GM18505 (cell line): ENCODE measurements around the gene MASP1.

Experiments used
- ATAC-seq: cut with Tn5 transposase; IDR thresholded peaks from one replicate; pipeline ENCODE4 v1.9.1; 2021; ENCODE audit not compliant: unreplicated experiment
- POLR2A ChIP-seq: IDR thresholded peaks from 4 replicates; pipeline ENCODE4 v1.6.1; 2011; ENCODE audit warnings: borderline replicate concordance; ENCODE audit not compliant: insufficient read depth, insufficient read length; ENCODE audit errors: extremely low read depth

MASP1 gene

DNA sequence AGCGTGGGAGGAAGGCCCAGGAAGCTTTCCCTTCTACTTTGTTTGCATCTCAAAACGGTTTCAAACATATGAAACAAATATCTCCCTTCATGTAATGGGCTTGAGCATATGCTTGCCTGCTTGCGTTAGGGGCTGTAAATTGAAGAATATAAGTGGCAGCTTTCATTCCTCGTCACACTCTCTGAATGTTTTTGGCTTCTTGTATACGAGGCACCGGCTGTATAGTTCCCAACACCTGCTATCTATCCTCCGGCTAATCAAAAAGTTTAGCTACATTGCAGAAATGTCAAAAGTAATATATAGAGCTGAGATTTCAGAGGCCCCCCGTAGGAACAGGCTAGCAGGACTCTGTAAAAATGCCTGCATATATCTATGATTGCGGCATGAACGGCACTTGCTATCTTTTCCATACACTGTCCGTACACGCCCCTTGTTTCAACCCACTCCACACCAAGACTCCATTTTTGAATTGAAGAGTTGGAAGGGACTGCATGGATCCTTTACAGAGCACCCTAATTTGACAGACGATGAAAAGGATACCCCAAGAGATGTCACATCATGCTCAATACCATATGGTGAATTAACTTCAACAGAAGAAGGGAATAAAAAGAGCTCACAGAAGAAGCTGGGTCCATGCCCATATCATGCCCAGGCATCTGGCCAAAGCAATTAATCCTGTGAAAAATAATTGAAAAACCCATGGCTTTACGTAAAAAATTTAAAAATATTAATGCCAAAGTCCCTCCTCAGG is 2.5 kb downstream of the MASP1 start:
- no peak for ATAC-seq
- TF ChIP-seq POLR2A, result no peak

DNA sequence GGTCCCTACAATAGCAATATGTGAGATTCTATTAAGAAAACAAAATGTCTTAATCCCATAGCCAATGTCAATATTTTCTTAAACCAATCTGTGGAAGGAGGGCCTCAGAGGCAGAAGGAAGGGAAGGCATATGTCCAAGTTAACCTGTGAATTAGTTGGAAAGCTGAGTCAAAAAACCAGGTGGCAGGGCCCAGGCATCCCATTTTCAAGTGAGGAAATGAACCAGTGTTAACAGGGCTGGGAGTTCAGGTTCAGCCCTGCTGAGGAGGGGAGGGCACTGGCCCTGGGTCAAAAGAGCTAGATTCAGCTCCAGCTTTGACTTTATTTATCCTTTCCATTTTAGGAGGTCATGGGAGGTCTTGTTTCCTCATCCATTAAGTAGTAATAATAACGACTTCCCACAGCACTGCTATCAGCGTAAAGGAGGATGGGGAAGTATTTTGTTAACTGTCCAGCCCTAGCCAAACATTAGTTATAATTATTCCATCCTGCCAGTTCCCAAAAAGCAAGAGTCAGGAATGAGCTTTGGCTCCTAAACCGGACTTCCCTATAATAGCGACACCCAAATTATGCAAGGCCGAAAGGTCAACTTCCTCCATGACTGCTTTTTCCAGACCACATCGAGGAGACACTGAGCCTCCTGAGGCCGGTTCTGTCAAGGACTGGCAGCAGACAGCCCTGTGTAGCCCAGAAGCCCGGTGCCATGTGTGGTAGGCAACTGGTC is 3.2 kb downstream of the MASP1 start:
- no peak for ATAC-seq
- no peak for TF ChIP-seq POLR2A

DNA sequence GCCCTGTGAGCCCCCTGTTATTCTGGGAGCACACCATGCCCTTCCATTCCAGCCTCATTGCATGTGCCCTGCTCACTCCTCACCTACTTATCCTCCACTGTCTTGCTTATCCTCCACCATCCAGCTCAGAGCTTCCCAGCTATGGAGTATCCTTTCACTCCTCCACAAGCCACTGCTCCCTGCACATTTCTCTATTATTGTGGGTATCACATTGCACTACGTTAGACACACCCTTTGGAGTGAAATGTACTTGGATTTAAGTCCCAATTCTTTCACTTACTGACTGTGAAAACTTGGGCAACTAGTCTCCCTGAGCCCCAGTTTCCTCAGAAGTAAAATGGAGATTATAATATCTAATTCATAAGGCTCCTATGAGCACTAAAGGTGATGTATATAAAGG is 4.3 kb downstream of the MASP1 start:
- no peak for TF ChIP-seq POLR2A
- no peak for ATAC-seq

DNA sequence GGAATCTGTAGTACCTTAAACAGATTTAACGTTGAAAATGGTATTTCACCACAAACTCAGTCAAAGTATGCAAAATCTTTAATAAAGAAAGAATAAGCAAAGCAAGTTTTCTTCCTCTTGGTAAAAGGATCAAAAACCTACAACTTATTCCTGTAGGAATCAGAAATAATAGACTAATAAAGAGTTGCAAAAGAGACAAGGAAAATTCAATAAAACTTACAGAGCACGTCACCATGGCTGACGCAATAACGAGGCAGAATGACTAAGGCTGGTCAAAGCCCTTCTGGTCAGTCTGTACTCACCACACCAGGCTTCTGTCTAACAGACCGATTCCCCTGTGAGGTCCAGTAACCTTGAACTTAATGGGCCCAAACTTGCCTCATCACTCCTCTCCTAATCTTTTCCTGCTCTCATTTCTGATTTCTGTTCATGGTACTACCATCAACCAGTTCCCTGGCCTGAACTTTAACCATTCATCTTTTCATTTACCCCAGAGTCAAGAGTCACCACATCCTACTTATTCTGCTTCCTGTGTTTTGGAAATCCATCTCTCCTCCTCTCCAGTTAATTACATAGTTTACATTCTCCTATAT is 5.0 kb downstream of the MASP1 start:
- ATAC-seq, result no peak
- no peak for TF ChIP-seq POLR2A

DNA sequence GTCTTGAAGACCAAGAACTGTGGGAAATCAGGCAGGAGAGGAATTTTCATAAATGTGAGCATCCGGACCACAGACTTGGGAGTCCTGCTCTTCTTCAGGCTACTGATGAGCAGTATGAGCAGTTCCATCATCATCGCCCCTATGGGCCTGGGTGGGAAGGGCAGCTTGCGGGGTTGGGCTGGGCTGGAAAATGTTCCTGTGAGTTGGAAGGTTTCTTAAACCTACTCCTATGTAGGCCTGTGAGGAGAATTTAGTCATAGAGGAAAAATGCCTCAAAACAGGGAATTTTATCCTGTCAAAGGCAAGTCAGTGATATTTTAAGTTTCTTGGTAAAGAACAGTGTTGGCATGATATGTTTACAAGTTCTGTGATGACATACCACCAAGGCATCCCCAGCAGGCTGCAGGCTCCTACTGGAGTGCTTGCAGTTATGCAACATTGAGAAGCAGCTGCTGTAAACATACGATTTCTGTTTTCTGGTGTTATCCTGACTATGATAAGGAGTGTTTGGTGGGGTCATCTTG is 10.3 kb downstream of the MASP1 start:
- TF ChIP-seq POLR2A, result no peak
- ATAC-seq, result no peak

DNA sequence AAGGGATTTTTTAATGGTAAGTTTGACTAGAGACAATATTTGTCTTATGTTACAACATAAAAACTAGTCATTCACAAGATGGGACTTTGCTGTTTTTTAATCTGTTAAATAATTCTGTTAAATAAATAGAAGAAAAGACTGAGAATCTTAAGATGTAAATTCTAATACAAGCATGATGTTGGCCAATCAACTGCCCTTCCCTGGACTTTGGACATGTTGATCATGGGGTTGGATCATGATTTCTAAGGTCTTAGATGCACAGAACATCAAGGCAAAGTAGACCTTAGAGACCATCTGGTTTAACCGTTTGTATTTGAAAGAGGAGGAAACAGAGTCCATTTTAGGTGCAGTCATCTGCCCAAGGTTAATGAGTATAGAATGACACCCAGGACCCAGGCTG is 10.9 kb downstream of the MASP1 start:
- no peak for TF ChIP-seq POLR2A
- ATAC-seq, result no peak

DNA sequence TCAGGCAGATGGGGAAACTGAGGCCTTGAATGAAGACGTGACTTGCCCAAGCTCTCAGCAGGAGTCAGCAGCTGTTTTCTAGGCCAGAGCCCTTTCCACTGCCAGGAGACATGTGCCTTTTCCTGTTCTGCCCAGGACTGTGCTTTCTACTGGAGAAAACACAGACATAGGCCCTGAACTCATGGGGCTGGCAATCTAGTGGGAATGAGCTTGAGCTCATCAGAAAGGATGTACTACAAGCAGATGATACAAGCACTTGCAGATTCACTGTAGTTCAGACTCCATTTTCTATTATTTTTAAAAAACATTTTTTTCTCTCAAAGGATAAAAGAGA is 14.4 kb downstream of the MASP1 start:
- no peak for TF ChIP-seq POLR2A
- ATAC-seq, result no peak

DNA sequence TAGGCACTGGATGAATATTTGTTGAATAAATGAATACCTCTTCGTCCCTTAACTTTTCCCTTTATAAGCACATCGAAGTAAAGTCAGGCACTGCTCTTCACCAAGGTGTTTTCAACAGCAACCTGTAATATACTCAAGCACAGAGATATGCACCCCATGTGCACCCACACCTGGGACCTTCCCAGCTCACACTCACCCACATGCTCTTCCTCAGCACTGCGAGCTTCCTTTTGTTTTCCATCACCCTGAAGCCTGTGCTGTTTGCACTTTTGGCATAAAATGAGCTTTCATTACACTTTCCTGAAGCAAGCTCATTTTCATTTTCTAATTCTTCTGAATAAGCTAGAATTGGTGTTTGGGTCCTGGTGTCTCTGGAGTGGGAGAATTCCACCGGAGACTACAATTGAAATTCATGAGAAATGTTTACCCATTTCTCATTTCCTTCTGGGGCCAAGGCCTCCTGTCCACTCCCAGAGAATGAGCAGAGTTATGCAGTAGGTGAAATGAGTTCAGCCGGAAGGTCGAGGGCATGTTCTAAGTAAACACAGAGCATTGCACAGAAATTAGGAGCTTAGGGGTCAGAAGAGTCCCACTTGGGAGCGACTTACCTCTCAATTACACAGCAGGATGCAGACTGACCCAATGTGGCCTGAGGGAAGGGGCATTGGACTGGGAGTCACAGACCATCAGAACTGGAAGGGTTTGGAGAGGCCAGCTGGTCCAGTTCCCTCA is 15.0 kb downstream of the MASP1 start:
- no peak for ATAC-seq
- TF ChIP-seq POLR2A, result no peak

DNA sequence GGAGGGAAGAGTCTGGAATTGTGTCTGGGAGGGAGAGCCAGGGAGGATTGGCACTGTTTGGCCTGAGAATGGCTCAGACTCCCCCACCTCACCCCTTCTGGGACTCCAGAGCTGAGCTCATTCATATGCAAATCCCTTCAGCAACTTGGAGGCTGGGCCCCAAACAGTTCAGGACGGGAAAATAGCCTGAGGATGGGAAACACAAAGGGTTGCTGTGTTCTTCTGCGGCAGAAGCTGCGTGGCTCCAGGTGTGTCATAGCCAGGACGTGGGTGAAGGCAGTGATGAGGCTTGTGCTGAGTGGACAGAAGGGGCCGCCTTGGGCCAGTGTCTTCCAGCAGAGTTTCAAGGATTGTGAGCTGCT is 16.6 kb downstream of the MASP1 start:
- ATAC-seq, result no peak

DNA sequence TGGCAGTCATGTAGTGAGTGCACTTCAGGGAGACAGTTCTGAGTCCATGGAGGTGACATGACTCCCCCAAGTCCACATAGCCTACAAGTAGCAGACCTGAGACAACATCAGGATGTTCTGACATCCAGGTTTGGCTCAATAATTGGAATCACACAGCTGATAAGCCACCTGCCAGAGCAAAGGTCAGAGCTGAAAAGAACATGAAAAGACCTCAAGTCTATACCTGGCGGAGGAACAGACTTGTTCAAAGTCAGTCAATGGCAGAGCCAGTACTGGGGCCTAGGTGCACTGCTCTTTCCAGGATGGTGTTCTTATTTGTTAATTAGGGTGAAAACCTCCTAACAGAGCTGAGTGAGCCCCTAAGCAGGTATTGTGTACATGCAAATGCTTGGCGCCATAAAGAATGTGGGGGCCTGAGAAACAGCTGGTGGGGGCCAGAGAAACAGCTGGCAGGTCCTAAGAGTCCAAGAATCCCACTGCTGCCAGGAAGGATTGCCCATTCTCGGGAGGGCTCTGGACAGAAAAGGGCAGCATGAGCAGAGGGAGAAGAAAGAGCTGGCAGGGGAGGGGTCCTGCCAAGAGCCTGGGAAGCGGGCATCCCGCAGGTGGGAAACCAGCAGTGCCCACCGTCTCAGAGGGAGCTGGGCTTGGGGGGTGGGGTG is 17.1 kb downstream of the MASP1 start:
- TF ChIP-seq POLR2A, result no peak
- ATAC-seq, result no peak

More for the DNA sequence above, 16.6 kb downstream of the MASP1 start:
- TF ChIP-seq POLR2A, result no peak

DNA sequence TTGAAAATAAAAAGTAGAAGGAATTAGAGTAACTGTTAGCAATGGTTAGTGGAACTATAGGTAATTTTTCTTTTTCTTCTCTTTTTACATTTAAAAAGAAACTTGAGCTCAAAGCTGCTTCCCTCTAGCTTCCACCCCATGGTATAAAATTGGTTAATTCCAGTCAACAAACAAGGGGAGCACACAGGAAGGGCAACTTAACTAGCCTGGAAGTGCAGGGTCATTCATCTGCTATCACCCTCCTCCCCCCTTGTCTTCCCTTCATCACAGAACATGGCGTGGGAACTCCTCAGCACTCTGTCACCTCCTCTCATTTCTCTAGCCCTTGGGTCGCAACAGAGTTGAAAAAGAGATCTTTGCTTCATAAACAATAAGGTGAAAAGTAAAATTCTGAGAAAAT is 20.0 kb downstream of the MASP1 start:
- TF ChIP-seq POLR2A, result no peak
- no peak for ATAC-seq

DNA sequence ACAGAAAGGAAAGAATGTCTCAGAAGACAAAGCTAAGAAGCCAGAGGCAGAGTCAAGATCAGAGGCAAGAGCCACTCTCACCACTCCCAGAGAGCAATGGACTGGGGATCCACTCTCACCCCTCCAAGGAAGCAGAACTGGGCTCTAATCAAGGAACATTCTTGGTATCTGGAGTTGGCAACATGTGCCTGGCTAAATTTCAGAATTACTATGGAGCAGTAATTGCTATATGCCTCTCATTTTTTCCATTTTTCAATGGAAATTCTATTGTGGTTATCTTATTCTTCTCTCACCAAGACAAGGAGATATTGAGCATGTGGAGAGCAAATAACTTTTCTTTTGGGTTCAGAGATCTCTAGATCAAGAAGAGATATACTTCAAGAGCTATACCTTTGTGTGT is 22.1 kb downstream of the MASP1 start:
- TF ChIP-seq POLR2A, result no peak
- ATAC-seq, result no peak

DNA sequence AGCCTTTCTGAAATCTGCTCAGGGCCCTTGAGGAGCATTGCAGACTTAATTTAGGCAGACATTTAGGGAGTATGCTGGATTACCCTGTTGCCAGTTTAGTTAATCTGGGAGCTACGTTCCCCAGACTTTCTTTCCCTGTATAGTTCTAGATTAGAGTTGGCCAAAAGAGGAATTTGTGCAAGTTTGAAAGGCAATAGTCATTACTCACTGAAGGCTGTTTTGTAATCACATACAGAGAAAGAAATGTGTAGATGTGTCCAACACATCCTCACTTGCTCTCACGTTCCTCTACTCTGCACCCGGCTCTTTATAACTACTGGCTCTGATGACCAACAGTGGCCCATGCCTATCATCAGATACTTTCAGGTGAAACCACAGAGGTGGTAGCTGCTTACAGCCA is 24.2 kb downstream of the MASP1 start:
- no peak for ATAC-seq
- TF ChIP-seq POLR2A, result no peak

DNA sequence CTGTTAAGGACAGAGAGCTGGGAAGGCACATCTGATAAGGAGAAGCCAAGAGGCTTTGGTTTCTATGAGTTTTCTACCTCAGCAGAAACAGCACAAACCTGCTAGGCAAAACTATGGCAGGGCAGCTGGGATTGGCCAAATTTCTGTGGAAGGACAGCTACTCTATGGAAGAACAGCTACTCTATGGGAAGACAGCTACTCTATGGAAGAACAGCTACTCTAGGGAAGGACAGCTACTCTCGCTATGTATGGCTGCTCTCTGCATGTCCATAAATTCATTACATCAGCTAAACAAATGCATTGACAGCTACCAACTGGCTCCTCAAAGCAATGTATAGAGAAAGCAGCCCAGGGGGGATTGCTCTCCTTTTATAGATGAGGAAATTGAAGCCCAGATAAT is 24.8 kb downstream of the MASP1 start:
- no peak for TF ChIP-seq POLR2A
- no peak for ATAC-seq

DNA sequence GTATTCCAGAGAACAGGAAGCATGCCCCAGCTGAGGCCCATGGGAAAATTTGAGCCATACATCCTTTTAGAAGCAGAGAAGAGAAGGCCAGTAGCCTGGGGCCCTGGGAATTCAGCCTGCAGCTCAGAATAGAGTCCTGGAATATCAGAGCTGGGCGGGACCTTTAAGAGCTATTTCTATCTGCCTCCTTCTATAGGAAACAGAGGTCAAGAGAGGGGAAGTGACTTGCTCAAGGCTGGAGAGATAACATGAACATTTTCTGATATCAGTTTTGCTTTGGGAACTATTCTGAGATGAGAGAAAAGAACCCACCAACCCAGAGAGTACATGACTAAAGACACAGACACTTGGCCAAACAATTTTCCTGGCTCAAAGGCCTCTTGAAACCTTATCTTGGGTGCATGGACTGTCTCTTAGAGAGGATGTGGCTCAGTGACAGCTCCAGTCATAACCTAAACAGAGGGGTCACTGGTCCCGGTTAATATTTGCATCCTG is 26.0 kb downstream of the MASP1 start:
- TF ChIP-seq POLR2A, result no peak
- no peak for ATAC-seq
